Uterus (tissue), 2 donors: ENCODE data around the gene UPK1A.

Experiments
- CTCF ChIP-seq, 4 experiments: fragments of 200-600 bp in 2 of 4; fragments of 450-650 bp in 2 of 4; sonication (generic) in 2 of 4; IDR thresholded peaks; one replicate each; pipeline ENCODE4 v1.5.1; 2016 to 2019; ENCODE audit warnings: antibody characterized with exemption in 4 of 4, mild to moderate bottlenecking in 2 of 4, moderate library complexity in 1 of 4
- POLR2A ChIP-seq, 2 donors: fragments of 450-650 bp; IDR thresholded peaks; one replicate each; pipeline ENCODE4 v1.6.1; 2016; ENCODE audit warnings: antibody characterized with exemption in 2 of 2, mild to moderate bottlenecking in 1 of 2, moderate library complexity in 1 of 2

GRCh38 chr19:35645680-35646511, 20.4 kb upstream of the UPK1A start:
- TF ChIP-seq CTCF (IDR thresholded peaks at IDR 0.05) (no peak), POLR2A (IDR thresholded peaks at IDR 0.05) (no peak)
